ENCODE results near the gene ERMAP.

- no peak for TF ChIP-seq CTCF (conservative IDR thresholded peaks at IDR 0.05; ENCODE audit: low read depth in 2 of 2)
- TF ChIP-seq EZH2 (IDR thresholded peaks at IDR 0.05; ENCODE audit: low read depth, unreplicated experiment): no peak
- no peak for TF ChIP-seq EZH2phosphoT487 (IDR thresholded peaks at IDR 0.05; ENCODE audit: unreplicated experiment)
- TF ChIP-seq REST (IDR thresholded peaks at IDR 0.05; ENCODE audit: unreplicated experiment): no peak
- no peak for TF ChIP-seq STAT1 (IDR thresholded peaks at IDR 0.05; ENCODE audit: unreplicated experiment)
- TF ChIP-seq ZNF331 (CRISPR knock-in tag; IDR thresholded peaks at IDR 0.05; ENCODE audit: low read depth): no peak
- TF ChIP-seq POLR2AphosphoS5 (IDR thresholded peaks at IDR 0.05; ENCODE audit: low read depth): no peak
- no peak for TF ChIP-seq CREB1 (CRISPR knock-in tag; IDR thresholded peaks at IDR 0.05; ENCODE audit: low read depth)
- TF ChIP-seq, protein P1, sequence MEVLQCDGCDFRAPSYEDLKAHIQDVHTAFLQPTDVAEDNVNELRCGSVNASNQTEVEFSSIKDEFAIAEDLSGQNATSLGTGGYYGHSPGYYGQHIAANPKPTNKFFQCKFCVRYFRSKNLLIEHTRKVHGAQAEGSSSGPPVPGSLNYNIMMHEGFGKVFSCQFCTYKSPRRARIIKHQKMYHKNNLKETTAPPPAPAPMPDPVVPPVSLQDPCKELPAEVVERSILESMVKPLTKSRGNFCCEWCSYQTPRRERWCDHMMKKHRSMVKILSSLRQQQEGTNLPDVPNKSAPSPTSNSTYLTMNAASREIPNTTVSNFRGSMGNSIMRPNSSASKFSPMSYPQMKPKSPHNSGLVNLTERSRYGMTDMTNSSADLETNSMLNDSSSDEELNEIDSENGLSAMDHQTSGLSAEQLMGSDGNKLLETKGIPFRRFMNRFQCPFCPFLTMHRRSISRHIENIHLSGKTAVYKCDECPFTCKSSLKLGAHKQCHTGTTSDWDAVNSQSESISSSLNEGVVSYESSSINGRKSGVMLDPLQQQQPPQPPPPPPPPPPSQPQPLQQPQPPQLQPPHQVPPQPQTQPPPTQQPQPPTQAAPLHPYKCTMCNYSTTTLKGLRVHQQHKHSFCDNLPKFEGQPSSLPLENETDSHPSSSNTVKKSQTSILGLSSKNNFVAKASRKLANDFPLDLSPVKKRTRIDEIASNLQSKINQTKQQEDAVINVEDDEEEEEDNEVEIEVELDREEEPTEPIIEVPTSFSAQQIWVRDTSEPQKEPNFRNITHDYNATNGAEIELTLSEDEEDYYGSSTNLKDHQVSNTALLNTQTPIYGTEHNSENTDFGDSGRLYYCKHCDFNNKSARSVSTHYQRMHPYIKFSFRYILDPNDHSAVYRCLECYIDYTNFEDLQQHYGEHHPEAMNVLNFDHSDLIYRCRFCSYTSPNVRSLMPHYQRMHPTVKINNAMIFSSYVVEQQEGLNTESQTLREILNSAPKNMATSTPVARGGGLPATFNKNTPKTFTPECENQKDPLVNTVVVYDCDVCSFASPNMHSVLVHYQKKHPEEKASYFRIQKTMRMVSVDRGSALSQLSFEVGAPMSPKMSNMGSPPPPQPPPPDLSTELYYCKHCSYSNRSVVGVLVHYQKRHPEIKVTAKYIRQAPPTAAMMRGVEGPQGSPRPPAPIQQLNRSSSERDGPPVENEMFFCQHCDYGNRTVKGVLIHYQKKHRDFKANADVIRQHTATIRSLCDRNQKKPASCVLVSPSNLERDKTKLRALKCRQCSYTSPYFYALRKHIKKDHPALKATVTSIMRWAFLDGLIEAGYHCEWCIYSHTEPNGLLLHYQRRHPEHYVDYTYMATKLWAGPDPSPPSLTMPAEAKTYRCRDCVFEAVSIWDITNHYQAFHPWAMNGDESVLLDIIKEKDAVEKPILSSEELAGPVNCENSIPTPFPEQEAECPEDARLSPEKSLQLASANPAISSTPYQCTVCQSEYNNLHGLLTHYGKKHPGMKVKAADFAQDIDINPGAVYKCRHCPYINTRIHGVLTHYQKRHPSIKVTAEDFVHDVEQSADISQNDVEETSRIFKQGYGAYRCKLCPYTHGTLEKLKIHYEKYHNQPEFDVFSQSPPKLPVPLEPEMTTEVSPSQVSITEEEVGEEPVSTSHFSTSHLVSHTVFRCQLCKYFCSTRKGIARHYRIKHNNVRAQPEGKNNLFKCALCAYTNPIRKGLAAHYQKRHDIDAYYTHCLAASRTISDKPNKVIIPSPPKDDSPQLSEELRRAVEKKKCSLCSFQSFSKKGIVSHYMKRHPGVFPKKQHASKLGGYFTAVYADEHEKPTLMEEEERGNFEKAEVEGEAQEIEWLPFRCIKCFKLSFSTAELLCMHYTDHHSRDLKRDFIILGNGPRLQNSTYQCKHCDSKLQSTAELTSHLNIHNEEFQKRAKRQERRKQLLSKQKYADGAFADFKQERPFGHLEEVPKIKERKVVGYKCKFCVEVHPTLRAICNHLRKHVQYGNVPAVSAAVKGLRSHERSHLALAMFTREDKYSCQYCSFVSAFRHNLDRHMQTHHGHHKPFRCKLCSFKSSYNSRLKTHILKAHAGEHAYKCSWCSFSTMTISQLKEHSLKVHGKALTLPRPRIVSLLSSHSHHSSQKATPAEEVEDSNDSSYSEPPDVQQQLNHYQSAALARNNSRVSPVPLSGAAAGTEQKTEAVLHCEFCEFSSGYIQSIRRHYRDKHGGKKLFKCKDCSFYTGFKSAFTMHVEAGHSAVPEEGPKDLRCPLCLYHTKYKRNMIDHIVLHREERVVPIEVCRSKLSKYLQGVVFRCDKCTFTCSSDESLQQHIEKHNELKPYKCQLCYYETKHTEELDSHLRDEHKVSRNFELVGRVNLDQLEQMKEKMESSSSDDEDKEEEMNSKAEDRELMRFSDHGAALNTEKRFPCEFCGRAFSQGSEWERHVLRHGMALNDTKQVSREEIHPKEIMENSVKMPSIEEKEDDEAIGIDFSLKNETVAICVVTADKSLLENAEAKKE (CRISPR knock-in tag; IDR thresholded peaks at IDR 0.05): no peak
- TF ChIP-seq NANOG (IDR thresholded peaks at IDR 0.05; ENCODE audit: borderline replicate concordance): no peak
- TF ChIP-seq ZNF114 (CRISPR knock-in tag; IDR thresholded peaks at IDR 0.05): no peak
These were observed 71.2 kb downstream of the ERMAP start for GRCh38 chr1:42888013-42888633.

All from GM23338 (cell line).